NCI-H69 (cell line): Measurements from ENCODE around the gene PLEK2.
"Not testable (repeated sequence)": the region's sequence is repeated elsewhere in the genome, so short reads cannot be mapped to it uniquely, and the experiment has no call there.

Source experiments
- DNase-seq: peaks from one replicate; lab custom pipeline; 2025; lab: John Stamatoyannopoulos, UW

The PLEK2 gene

GRCh38 chr14:67428501-67429031, 16.6 kb upstream of the PLEK2 start:
- no peak for DNase-seq

- peak; percentile 79 for DNase-seq
Observed at GRCh38 chr14:67426983-67427606, 15.1 kb upstream of the PLEK2 start.

- peak; percentile 14 for DNase-seq
Observed at GRCh38 chr14:67426161-67426560, 14.2 kb upstream of the PLEK2 start.

- DNase-seq: no peak
Observed at GRCh38 chr14:67425608-67426007, 13.6 kb upstream of the PLEK2 start.

GRCh38 chr14:67424539-67424938, 12.6 kb upstream of the PLEK2 start:
- DNase-seq: no peak

GRCh38 chr14:67423424-67423823, 11.5 kb upstream of the PLEK2 start:
- DNase-seq: no peak

GRCh38 chr14:67421356-67422224, 9.6 kb upstream of the PLEK2 start:
- no peak for DNase-seq

- DNase-seq: peak; percentile 45
Observed at GRCh38 chr14:67420102-67420739, 8.3 kb upstream of the PLEK2 start.

GRCh38 chr14:67418401-67419191, 6.6 kb upstream of the PLEK2 start:
- peak; percentile 70 for DNase-seq

- DNase-seq: no peak
Observed at GRCh38 chr14:67417633-67418032, 5.7 kb upstream of the PLEK2 start.

GRCh38 chr14:67416810-67417209, 4.8 kb upstream of the PLEK2 start:
- no peak for DNase-seq

GRCh38 chr14:67416085-67416484, 4.1 kb upstream of the PLEK2 start:
- no peak for DNase-seq

- not testable (repeated sequence) for DNase-seq
Observed at GRCh38 chr14:67415610-67416009, 3.6 kb upstream of the PLEK2 start.

GRCh38 chr14:67413806-67414769, 2.1 kb upstream of the PLEK2 start:
- peak; percentile 65 for DNase-seq

GRCh38 chr14:67411370-67411769, 595 bp downstream of the PLEK2 start:
- peak; percentile 42 for DNase-seq

- no peak for DNase-seq
Observed at GRCh38 chr14:67410313-67410712, 1.7 kb downstream of the PLEK2 start.

- no peak for DNase-seq
Observed at GRCh38 chr14:67409461-67409860, 2.5 kb downstream of the PLEK2 start.

- not testable (repeated sequence) for DNase-seq
Observed at GRCh38 chr14:67408122-67408801, 3.7 kb downstream of the PLEK2 start.

GRCh38 chr14:67405771-67406170, 6.2 kb downstream of the PLEK2 start:
- no peak for DNase-seq

GRCh38 chr14:67400434-67400833, 11.5 kb downstream of the PLEK2 start:
- DNase-seq: no peak
